HG03066 (cell line): Measurements from ENCODE around the gene TPSG1.

Experiments
- ATAC-seq: cut with Tn5 transposase; IDR thresholded peaks from one replicate; pipeline ENCODE4 v1.9.1; 2021; ENCODE audit warnings: low read depth; ENCODE audit not compliant: unreplicated experiment

TPSG1 gene

GRCh38 chr16:1181404-1182315, 43.4 kb downstream of the TPSG1 start:
- no peak for ATAC-seq

GRCh38 chr16:1180549-1181403, 44.3 kb downstream of the TPSG1 start:
- ATAC-seq, result no peak

GRCh38 chr16:1178295-1178910, 46.7 kb downstream of the TPSG1 start:
- no peak for ATAC-seq

GRCh38 chr16:1177750-1178149, 47.3 kb downstream of the TPSG1 start:
- ATAC-seq, result no peak

- no peak for ATAC-seq
Measured at GRCh38 chr16:1177053-1177452, 48.0 kb downstream of the TPSG1 start.

GRCh38 chr16:1176280-1176897, 48.7 kb downstream of the TPSG1 start:
- no peak for ATAC-seq

- no peak for ATAC-seq
Measured at GRCh38 chr16:1175566-1176279, 49.3 kb downstream of the TPSG1 start.

- no peak for ATAC-seq
Measured at GRCh38 chr16:1174477-1175357, 50.4 kb downstream of the TPSG1 start.

GRCh38 chr16:1173788-1174451, 51.1 kb downstream of the TPSG1 start:
- ATAC-seq, result no peak

GRCh38 chr16:1172651-1173050, 52.4 kb downstream of the TPSG1 start:
- ATAC-seq, result no peak

- no peak for ATAC-seq
Measured at GRCh38 chr16:1171854-1172428, 53.1 kb downstream of the TPSG1 start.
